H1 (cell line): ENCODE measurements around the gene ARL6IP1. TPM values are rescaled to one million over a fixed set of nuclear protein-coding genes. Genes with fewer than 3 reads are reported as not detected.

ENCODE experiments used
- TAF7 ChIP-seq: optimal IDR thresholded peaks from 2 replicates; pipeline ENCODE3; 2011; ENCODE audit warnings: low read depth, mild to moderate bottlenecking, inconsistent platforms, low read length, moderate library complexity, borderline replicate concordance
- polyA plus RNA-seq, 7 experiments: library from polyadenylated mRNA; depleted of rRNA in 3 of 7; stranded (reverse) in 5 of 7; unstranded in 2 of 7; fragments of >200 nt in 5 of 7; fragments of 200-250 nt in 2 of 7; gene quantifications; 1 replicate in 5 of 7; 2 replicates in 1 of 7; 4 replicates in 1 of 7; pipeline versions ENCODE4 v1.2.1 to v1.2.3, GENCODE V29; 2011 to 2013; ENCODE audit warnings: missing spikeins in 2 of 7, mixed read lengths in 2 of 7
- total RNA-seq: library from RNA; stranded (reverse); fragmentation: NEBNext Ultra II Directional; extraction: Animal tissue kit (Norgen Biotek cat#: 25700); gene quantifications from 2 replicates; pipeline ENCODE4 v1.2.1, GENCODE V29; 2021
- TF ChIP-seq, protein P1 (sequence below): IDR thresholded peaks from 2 replicates; pipeline ENCODE4 v1.6.1; 2012; ENCODE audit warnings: low read length, inconsistent platforms

ARL6IP1 gene
- total and polyA plus RNA-seq, 2 of the 8 experiments (the other 6 are each of a cell fraction or from before 2014, with no cell fraction given), result 162 to 170 TPM

- TF ChIP-seq, protein P1, sequence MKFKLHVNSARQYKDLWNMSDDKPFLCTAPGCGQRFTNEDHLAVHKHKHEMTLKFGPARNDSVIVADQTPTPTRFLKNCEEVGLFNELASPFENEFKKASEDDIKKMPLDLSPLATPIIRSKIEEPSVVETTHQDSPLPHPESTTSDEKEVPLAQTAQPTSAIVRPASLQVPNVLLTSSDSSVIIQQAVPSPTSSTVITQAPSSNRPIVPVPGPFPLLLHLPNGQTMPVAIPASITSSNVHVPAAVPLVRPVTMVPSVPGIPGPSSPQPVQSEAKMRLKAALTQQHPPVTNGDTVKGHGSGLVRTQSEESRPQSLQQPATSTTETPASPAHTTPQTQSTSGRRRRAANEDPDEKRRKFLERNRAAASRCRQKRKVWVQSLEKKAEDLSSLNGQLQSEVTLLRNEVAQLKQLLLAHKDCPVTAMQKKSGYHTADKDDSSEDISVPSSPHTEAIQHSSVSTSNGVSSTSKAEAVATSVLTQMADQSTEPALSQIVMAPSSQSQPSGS, result no peak
- TF ChIP-seq TAF7, result no peak
Measured at GRCh38 chr16:18797746-18798145, 3.6 kb downstream of the ARL6IP1 start (continued).
